HuH-7.5 (cell line): ENCODE measurements around the gene MFAP4.

ENCODE experiments used
- DNase-seq: peaks from one replicate; pipeline ENCODE4 v3.0.0; 2011; ENCODE audit warnings: low spot score

The MFAP4 gene

DNA sequence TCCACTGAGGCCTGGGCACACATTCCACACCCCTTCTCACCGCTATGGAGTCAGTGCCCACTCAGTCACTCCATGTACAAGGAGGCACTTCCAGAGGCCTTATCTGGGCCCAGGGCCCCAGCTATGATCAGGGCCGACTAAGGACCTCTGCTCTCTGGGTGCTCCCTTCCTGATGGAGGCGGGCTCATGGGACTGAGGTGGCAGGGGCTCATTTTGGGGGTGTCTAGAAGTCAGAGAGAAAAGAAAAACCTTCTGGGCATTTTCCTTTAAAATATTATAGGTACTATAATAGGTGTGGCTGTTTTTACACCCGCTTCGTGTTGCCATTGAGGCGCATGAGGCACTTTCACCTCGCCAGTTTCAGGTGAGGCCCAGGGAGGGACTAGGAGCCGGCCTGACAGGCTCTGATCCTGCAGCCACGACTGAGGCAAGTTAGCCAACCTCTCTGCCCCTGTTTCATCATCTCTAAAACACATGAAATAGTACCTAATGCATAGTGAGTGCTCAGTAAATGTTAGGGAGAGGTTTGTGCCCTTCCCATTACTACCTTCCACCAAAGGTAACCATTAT is 38.8 kb downstream of the MFAP4 start:
- DNase-seq, result no peak

DNA sequence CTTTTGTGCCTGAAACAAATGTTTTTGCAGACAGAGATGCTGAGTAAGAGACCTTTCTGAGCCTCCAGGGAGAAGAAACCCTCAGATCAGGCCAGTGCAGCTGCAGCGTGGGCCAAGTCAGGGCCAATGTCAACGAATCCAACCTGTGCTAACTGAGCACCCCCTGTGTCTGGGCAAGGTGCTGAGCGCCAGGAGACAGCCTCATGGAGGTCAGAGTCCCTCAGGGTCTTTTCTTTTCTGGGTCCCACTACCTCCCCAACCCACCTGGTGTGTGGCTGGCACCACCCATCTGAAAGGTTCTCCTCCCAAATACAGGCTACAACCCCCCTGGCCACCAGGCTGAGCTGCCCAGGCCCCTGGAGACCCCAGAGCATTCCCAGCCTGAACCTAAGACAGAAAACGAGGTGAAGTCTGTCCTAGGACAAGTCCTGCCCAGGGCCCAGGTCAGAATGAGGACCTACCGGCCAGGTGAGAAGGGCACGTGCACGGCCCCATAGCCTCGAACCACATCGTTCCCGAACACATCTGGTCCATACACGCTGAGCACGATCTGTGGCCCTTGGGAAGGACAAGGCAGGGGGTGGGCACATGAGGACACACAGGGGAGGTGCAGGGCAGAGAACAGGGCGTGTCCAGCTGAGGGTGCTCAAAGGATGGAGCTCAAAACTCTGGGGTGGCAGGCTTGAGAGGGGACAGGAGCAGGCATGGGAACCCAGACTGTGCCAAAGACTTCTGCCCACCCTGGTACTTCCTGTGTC is 39.5 kb downstream of the MFAP4 start:
- no peak for DNase-seq

- no peak for DNase-seq
These were observed 40.4 kb downstream of the MFAP4 start for GRCh38 chr17:19346351-19347255.

- DNase-seq, result no peak
These were observed 41.3 kb downstream of the MFAP4 start for GRCh38 chr17:19345486-19346350.

DNA sequence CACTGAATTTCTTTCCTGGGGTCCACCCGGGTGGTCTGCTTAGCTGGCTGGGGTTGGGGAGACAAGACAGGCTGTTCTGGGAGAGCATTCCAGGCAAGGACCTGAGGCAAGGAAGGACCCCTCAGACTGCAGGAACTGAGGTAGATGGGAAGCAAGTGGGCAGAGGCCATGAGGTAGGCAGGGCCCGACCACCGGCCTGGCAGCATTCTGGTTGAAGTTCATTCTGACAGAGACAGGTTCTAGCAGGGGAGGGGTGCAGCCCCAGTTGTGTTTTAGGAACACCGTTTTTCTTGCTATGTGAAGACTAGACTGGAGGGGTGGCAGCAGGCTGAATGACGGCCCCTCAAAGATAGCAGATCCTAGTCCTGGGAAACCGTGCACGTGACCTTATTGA is 41.9 kb downstream of the MFAP4 start:
- DNase-seq, result no peak

DNA sequence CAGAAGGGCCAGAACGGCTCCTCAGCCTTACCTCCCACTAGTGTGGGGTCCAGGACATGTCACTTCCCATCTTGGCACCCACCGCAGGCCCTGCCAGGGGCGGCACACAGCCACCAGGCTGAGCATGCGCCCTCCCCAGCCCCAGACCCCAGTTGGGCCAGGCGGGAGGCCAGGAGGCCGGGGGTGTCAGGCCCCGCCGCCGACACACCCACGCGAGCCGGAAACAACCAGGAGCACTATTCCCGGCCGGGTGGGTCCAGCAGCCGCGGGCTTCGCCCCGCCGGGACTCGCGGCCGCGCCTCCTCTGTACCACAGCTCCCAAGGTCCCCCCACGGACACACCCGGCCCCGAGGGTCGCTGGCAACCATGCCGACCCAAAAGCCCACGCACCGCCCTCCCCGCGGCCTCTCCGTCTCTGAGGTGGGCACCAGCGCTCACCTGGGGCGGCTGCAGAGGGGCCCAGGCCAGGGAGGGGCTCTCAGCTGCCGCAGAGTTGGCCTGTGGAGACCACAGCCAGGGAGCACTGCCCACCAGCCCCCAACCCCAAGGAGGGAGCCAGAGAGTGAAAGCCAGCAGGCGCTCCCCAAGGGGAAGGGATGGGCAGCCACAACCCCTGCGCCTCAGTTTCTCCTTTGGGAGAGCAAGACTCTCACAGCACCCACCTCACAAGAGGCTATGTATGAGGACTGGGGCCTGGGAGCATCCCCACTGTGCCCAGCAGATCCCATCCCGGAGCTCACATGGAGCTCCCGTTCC is 42.5 kb downstream of the MFAP4 start:
- DNase-seq, result no peak

DNA sequence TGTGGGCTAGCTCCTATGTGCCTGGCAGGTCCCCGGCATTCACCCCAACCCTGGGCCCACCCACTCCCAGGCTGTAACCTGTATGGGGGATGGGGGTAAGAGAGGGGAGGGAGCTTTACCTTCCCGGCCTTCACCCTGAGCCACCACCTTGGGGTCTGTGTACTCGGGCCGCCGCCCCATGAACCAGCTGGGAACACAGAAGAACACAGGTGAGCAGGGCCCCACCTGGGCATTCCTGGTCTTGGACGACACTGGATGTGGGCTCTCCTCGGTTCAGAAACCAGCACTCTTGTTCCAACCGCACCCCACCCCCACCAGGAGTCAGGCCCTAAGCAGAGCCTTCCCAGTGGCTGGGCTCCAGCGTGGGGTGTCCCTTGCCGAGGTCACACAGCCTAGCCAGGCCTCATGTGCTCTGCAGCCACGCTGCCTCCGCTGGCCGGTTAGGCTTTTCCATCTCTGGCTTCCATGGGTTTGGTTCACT is 43.3 kb downstream of the MFAP4 start:
- DNase-seq, result no peak

DNA sequence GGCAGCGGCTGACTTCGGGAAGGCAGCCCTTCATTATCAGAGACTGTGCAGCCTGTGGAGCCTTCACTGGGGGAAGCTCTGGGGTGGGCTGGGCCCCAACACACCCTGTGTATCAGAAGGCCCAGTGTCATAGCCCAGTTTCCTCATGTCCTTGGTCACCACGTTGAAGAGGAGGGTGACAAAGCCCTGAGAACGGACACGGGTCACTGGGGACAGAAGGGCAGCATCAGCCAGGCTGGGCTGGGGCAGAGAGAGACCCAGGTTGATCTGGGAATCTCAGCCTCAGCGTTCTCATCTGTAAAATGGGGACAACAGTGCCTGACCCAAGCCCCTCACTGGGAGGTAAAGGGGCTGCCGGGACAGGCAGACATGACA is 43.7 kb downstream of the MFAP4 start:
- DNase-seq, result no peak

DNA sequence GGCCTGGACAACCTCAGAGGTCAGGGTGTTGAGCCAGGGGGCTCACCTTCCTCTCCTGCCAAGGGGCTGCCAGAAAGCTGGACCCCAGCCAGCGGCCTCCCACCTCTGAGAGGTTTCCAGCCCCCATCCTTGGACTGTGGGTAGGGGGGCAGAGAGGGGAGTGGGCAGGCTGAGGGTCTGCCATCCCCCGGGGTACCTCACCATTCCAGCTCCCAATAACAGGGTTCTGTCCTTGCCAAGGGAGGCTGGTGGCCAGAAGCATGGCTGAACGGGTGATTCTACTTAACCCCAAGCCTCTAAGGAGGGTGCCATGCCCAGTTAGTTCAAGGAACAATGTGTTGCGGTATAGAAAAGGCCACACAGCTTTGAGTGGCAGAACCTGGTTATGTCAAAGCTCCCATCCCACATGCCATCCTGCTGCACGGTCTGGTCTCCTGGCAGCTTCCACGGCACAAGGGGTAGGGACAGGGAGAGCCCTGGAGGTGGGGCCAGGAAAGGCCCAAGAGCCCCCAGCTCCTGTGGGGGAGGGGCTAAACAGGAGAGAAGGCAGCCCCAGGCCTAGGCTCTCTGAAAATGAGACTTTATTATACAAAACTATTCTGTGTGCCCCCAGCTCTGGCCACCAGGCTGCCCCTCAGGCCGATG is 44.3 kb downstream of the MFAP4 start:
- DNase-seq, result no peak

DNA sequence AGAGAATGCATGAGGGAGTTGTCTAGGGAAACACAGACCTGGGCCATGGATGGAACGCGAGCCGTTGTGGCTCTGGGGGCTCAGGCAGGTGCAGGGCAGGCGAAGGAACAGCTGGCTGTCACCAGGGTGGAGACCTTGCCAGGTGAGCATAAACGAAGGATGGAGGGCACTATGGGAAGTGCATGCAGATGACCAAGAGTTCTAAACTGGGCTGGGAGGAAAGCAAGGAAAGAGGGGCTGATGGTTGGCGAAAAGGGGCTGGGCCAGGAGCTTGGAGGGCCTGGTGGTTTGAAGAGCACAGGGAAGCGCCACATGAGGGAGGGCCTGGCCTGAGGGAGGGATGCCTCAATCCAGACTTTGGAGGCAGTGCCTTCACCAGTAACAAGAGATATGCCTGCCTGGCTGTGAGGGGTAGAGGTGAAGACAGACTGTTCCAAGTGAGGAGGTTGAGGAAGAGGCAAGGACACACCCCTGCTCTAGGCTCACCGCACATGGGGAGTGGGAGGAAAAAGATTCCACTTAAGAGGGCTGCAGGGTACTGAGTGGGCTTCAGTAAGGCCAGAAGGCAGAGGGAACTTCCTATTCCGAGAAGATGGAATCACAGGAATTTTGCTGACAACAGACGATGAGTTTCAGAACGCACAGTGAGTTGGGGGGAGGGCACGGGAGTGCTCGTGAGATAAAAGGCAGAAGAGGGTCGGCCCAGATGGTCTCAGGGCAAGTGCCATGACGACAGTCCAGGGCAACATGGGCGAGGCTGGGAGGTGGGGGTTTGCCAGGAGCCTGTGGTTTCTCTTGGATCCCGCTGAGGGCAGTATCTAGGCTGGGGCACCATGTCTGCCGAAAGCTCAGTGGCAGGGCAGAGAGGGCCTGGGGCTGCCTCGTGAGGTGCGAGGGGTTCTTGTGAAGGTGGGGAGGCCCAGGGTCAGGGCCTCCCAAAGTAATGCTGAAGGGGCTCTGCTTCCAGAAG is 45.1 kb downstream of the MFAP4 start:
- no peak for DNase-seq

- no peak for DNase-seq
These were observed 45.8 kb downstream of the MFAP4 start for GRCh38 chr17:19341211-19341631.

DNA sequence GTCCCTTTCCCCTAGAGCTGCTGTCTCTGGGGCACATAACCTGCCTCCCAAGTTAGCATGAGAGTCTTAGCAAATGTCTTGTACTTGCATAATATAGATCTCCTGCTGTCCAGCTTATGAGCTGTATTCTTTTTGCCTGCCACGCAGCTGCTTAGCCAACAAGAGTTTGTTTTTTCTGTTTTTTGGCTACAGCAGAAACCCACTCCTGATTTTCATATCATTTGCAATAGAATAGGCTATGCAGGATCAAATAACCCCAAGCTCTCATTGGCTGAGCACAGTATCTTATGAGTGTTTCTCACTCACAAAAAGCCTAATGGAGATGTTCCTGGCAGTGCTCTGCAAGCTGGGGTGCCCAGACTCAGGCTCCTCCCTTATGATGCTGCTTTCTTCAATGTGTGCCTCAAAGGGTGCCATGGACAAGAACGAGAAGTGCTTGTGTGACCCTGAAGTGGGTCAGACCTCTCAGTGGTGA is 47.6 kb downstream of the MFAP4 start:
- no peak for DNase-seq

- DNase-seq, result peak; percentile 86
These were observed 48.7 kb downstream of the MFAP4 start for GRCh38 chr17:19338031-19338990.

GRCh38 chr17:19337712-19338023 is 49.3 kb downstream of the MFAP4 start:
- no peak for DNase-seq

- DNase-seq, result peak; percentile 55
These were observed 49.9 kb downstream of the MFAP4 start for GRCh38 chr17:19336938-19337711.

DNA sequence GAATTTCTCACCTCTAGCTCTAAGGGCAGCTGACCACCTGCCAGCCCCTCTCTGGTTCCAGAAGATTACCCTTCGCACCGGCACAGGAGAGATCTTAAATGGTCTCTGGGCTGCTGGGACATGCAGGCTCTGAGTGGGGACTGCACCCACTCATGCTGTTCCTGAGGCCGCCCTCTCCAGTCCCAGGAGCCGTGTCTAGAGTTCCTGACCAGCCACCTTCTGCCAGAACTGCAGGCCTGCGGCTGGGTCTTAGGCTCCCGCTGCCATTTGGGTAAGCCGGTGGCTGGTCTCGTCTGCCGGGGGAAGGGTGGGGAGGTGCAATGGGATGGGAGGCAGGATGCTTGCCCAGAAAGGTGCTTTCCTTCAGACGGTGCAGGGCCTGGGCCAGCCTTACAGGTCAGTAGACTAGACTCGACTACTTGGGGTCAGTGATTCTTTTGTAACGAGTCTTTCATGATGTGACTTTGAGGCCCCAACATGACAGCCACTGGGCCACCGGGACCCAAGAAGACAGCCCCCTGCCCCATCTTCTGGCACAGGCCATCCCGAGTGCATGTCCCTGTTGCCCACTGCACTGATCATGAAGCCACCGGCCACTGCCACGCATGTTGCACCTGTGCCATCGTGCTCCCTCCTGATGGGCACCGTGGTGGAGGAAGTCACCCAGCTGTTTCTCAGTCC is 50.9 kb downstream of the MFAP4 start:
- no peak for DNase-seq

GRCh38 chr17:19334331-19334730 is 52.7 kb downstream of the MFAP4 start:
- DNase-seq, result no peak
